Measurements from ENCODE around the gene DMBT1.

DMBT1 gene

GRCh38 chr10:122689146-122689820 lies 128.7 kb downstream of the DMBT1 start:
- in situ Hi-C loops (cut with MboI; ENCODE audit: low pct_unique_long_range_greater_than_20kb, low sequenced_read_pairs, unreplicated experiment) = no loop called here
- no peak for DNase-seq (ENCODE audit: low spot score)
- TF ChIP-seq, protein P1, sequence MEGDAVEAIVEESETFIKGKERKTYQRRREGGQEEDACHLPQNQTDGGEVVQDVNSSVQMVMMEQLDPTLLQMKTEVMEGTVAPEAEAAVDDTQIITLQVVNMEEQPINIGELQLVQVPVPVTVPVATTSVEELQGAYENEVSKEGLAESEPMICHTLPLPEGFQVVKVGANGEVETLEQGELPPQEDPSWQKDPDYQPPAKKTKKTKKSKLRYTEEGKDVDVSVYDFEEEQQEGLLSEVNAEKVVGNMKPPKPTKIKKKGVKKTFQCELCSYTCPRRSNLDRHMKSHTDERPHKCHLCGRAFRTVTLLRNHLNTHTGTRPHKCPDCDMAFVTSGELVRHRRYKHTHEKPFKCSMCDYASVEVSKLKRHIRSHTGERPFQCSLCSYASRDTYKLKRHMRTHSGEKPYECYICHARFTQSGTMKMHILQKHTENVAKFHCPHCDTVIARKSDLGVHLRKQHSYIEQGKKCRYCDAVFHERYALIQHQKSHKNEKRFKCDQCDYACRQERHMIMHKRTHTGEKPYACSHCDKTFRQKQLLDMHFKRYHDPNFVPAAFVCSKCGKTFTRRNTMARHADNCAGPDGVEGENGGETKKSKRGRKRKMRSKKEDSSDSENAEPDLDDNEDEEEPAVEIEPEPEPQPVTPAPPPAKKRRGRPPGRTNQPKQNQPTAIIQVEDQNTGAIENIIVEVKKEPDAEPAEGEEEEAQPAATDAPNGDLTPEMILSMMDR (IDR thresholded peaks at IDR 0.05; ENCODE audit: extremely low read depth, insufficient read depth, missing control alignments) = no peak

GRCh38 chr10:122692744-122693143 lies 132.2 kb downstream of the DMBT1 start:
- DNase-seq (ENCODE audit: low spot score) = no peak
- in situ Hi-C loops (cut with MboI; ENCODE audit: low pct_unique_long_range_greater_than_20kb, low sequenced_read_pairs, unreplicated experiment) = no loop called here
- TF ChIP-seq, protein P1 (IDR thresholded peaks at IDR 0.05; ENCODE audit: extremely low read depth, insufficient read depth, missing control alignments) = no peak

Data from GM13977 (cell line).